Neural progenitor cell (in vitro differentiated cells): ENCODE measurements around the gene LRRC32. TPM values are rescaled to one million over a fixed set of nuclear protein-coding genes. Genes with fewer than 3 reads are reported as not detected.

Experiments used
- DNase-seq: peaks from one replicate; pipeline ENCODE4 v3.0.0-alpha.2; 2016; ENCODE audit warnings: low spot score
- H2AFZ ChIP-seq: fragments of 200-600 bp; sonication (generic); replicated peaks from 2 replicates; pipeline ENCODE4 v1.6.1; 2016; ENCODE audit warnings: antibody characterized with exemption
- H3F3A ChIP-seq: fragments of 200-600 bp; sonication (generic); 2 replicates; pipeline ENCODE4 v1.6.1; 2016; ENCODE audit warnings: antibody characterized with exemption, low read depth
- H3K27ac ChIP-seq: fragments of 200-600 bp; sonication (generic); 2 replicates; pipeline ENCODE4 v1.5.1; 2016; ENCODE audit warnings: mild to moderate bottlenecking
- H3K27me3 ChIP-seq: fragments of 200-600 bp; sonication (generic); 2 replicates; pipeline ENCODE4 v1.6.1; 2016; ENCODE audit warnings: mild to moderate bottlenecking, moderate library complexity
- H3K36me3 ChIP-seq: fragments of 200-600 bp; sonication (generic); 2 replicates; pipeline ENCODE4 v1.5.1; 2016
- H3K4me1 ChIP-seq: fragments of 200-600 bp; sonication (generic); 2 replicates; pipeline ENCODE4 v1.6.1; 2016; ENCODE audit warnings: mixed run types
- H3K4me2 ChIP-seq: fragments of 200-600 bp; sonication (generic); 2 replicates; pipeline ENCODE4 v1.6.1; 2016
- H3K4me3 ChIP-seq: fragments of 200-600 bp; sonication (generic); 2 replicates; pipeline ENCODE4 v1.5.1; 2016
- H3K79me2 ChIP-seq: fragments of 200-600 bp; sonication (generic); 2 replicates; pipeline ENCODE4 v1.6.1; 2016; ENCODE audit warnings: low read depth
- H3K9ac ChIP-seq: fragments of 200-600 bp; sonication (generic); 2 replicates; pipeline ENCODE4 v1.6.1; 2016
- H3K9me3 ChIP-seq: fragments of 200-600 bp; sonication (generic); 2 replicates; pipeline ENCODE4 v1.5.1; 2016; ENCODE audit warnings: low read depth
- H4K20me1 ChIP-seq: fragments of 200-600 bp; sonication (generic); 2 replicates; pipeline ENCODE4 v1.6.1; 2016; ENCODE audit warnings: low read depth
- H3K27ac Mint-ChIP-seq: 3 replicates; pipeline ENCODE4 v1.8.0; 2021; ENCODE audit warnings: mixed read lengths
- H3K27me3 Mint-ChIP-seq: 2 replicates; pipeline ENCODE4 v1.8.0; 2022; ENCODE audit warnings: low read depth, mild to moderate bottlenecking, inconsistent platforms, moderate library complexity, mixed read lengths; ENCODE audit not compliant: insufficient read depth
- H3K36me3 Mint-ChIP-seq: 3 replicates; pipeline ENCODE4 v1.8.0; 2021; ENCODE audit warnings: mixed read lengths
- H3K4me1 Mint-ChIP-seq: 3 replicates; pipeline ENCODE4 v1.8.0; 2021; ENCODE audit warnings: mixed read lengths
- H3K4me3 Mint-ChIP-seq: 3 replicates; pipeline ENCODE4 v1.8.0; 2021; ENCODE audit warnings: mild to moderate bottlenecking, moderate library complexity, mixed read lengths
- H3K9me3 Mint-ChIP-seq: 3 replicates; pipeline ENCODE4 v1.8.0; 2020; ENCODE audit warnings: mixed read lengths
- EZH2 ChIP-seq: fragments of 200-600 bp; sonication (generic); IDR thresholded peaks from 2 replicates; pipeline ENCODE4 v1.6.1; 2017; ENCODE audit warnings: antibody characterized with exemption, mild to moderate bottlenecking, moderate library complexity
- EZH2phosphoT487 ChIP-seq: fragments of 200-600 bp; sonication (generic); IDR thresholded peaks from 2 replicates; pipeline ENCODE4 v1.6.1; 2017; ENCODE audit warnings: antibody characterized with exemption
- total RNA-seq: library from RNA; depleted of rRNA; stranded (reverse); fragments of >200 nt; gene quantifications from 2 replicates; pipeline ENCODE4 v1.2.3, GENCODE V29; 2015; ENCODE audit warnings: low replicate concordance
- TF ChIP-seq, protein P1 (sequence below): fragments of 200-600 bp; sonication (generic); IDR thresholded peaks from 2 replicates; pipeline ENCODE4 v1.5.1; 2017; ENCODE audit warnings: antibody characterized with exemption, mild to moderate bottlenecking

Gene LRRC32
- total RNA-seq, 1 donor from 2014 or later, result 0.21 TPM

- no peaks in the 10 kb centered on the region for H3K9me3 ChIP-seq
- H3K4me2 ChIP-seq, result no peak overlapping the region
- no peaks in the 10 kb centered on the region for H3K79me2 ChIP-seq
- no peak overlapping the region for H3K27ac ChIP-seq
- no peaks in the 10 kb centered on the region for H3K4me1 ChIP-seq
- H3K27me3 Mint-ChIP-seq, result peaks cover 5% of the 10 kb centered on the region
- H3K4me3 Mint-ChIP-seq, result no peak overlapping the region
- peaks cover 8% of the 10 kb centered on the region for H3K4me1 Mint-ChIP-seq
- no peaks in the 10 kb centered on the region for H3K27me3 ChIP-seq
- no peak overlapping the region for H3K27ac Mint-ChIP-seq
- no peak overlapping the region for H3K4me3 ChIP-seq
- H4K20me1 ChIP-seq, result no peaks in the 10 kb centered on the region
- no peak overlapping the region for H2AFZ ChIP-seq
- no peak overlapping the region for H3K9ac ChIP-seq
- no peaks in the 10 kb centered on the region for H3K36me3 Mint-ChIP-seq
- no peak for TF ChIP-seq EZH2phosphoT487
- no peak for TF ChIP-seq EZH2
- TF ChIP-seq, protein P1, sequence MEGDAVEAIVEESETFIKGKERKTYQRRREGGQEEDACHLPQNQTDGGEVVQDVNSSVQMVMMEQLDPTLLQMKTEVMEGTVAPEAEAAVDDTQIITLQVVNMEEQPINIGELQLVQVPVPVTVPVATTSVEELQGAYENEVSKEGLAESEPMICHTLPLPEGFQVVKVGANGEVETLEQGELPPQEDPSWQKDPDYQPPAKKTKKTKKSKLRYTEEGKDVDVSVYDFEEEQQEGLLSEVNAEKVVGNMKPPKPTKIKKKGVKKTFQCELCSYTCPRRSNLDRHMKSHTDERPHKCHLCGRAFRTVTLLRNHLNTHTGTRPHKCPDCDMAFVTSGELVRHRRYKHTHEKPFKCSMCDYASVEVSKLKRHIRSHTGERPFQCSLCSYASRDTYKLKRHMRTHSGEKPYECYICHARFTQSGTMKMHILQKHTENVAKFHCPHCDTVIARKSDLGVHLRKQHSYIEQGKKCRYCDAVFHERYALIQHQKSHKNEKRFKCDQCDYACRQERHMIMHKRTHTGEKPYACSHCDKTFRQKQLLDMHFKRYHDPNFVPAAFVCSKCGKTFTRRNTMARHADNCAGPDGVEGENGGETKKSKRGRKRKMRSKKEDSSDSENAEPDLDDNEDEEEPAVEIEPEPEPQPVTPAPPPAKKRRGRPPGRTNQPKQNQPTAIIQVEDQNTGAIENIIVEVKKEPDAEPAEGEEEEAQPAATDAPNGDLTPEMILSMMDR, result no peak
- no peak for DNase-seq
- no peaks in the 10 kb centered on the region for H3F3A ChIP-seq
- no peaks in the 10 kb centered on the region for H3K36me3 ChIP-seq
- H3K9me3 Mint-ChIP-seq, result peaks cover 7% of the 10 kb centered on the region
These were observed 46.6 kb downstream of the LRRC32 start for GRCh38 chr11:76623884-76624419.

DNA sequence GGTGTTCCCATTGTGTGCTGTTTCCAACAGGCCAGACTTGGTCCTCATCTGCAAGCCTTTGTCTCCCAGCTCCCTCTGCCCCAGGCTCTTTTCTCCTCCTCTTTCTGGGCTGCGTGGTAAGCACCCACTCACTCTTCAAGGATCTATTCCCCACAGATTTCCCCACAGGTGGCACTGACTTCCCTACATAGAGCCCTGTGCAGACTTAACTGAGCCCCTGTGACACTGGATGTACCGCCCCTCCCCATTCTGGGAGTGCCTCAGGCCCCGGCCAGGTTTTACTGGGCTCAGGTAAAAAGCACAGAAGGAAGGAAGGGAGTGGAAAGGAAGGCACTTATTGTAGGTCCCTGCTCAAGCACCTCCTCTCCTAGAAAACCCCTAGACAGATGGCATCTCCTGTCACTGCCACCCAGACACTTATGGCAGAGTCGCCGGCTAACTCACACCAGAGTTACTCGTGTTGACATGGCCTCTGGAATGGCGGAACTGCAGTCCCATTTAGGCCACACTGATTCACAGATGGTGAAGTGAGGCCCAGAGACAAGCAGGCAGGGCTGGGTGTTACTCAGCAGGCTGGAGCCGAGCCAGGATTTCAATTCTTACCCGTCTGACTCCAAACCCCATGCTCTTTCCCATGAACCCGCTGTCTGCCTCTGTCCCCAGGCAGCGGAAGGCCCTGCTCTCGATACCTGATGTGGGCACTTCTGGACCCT, 47.2 kb downstream of the LRRC32 start:
- H3K4me1 ChIP-seq, result no peaks in the 10 kb centered on the region
- H3K9ac ChIP-seq, result no peak overlapping the region
- no peaks in the 10 kb centered on the region for H3F3A ChIP-seq
- H3K27ac ChIP-seq, result no peak overlapping the region
- no peak overlapping the region for H3K4me3 ChIP-seq
- peaks cover 6% of the 10 kb centered on the region for H3K27me3 Mint-ChIP-seq
- H3K4me1 Mint-ChIP-seq, result peaks cover 8% of the 10 kb centered on the region
- no peaks in the 10 kb centered on the region for H3K9me3 ChIP-seq
- H3K79me2 ChIP-seq, result no peaks in the 10 kb centered on the region
- H3K9me3 Mint-ChIP-seq, result peaks cover 13% of the 10 kb centered on the region
- TF ChIP-seq, protein P1, result no peak
- TF ChIP-seq EZH2, result no peak
- no peak for TF ChIP-seq EZH2phosphoT487
- peak overlapping the region; percentile 15 for H3K27ac Mint-ChIP-seq
- no peak for DNase-seq
- no peaks in the 10 kb centered on the region for H3K36me3 ChIP-seq
- H4K20me1 ChIP-seq, result no peaks in the 10 kb centered on the region
- H3K36me3 Mint-ChIP-seq, result no peaks in the 10 kb centered on the region
- peak overlapping the region; percentile 42 for H2AFZ ChIP-seq
- H3K4me2 ChIP-seq, result no peak overlapping the region
- no peaks in the 10 kb centered on the region for H3K27me3 ChIP-seq
- no peak overlapping the region for H3K4me3 Mint-ChIP-seq

DNA sequence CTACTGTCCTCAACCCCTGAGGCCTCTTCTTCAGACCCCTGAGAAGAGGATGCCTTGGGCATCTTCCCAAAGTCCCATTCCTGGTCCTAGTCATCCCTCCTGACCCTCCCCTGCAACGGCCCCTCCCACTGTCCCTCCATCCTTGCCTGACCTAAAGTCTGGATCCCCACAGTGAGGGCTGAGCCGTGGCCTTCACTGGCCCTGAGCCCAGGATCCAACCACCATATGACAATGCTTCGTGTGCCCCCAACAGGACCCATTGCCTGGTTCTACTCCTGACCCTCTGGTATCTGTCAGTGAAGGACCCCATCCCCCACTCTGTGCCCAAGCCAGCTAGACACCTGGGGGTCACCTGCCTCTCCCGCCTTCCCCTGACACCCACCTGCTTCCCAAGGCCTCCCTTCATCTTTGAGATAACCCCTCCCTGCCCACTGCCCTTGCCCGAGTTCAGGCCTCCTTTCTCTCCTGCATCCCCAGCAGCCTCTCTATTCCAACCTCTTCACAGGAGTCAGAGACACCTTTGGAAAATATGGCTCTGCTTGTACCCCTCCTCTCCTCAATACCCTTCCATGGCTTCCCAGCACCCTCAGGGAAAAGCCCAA, 48.0 kb downstream of the LRRC32 start:
- Mint-ChIP-seq H3K27ac (peak overlapping the region; percentile 24), H3K36me3 (no peaks in the 10 kb centered on the region), H3K27me3 (peaks cover 7% of the 10 kb centered on the region), H3K9me3 (peaks cover 14% of the 10 kb centered on the region), H3K4me1 (peaks cover 8% of the 10 kb centered on the region), H3K4me3 (no peak overlapping the region)
- H3K4me2 ChIP-seq, result no peak overlapping the region
- DNase-seq, result no peak
- H3F3A ChIP-seq, result no peaks in the 10 kb centered on the region
- no peak overlapping the region for H3K4me3 ChIP-seq
- no peaks in the 10 kb centered on the region for H3K79me2 ChIP-seq
- no peak overlapping the region for H3K27ac ChIP-seq
- H3K4me1 ChIP-seq, result no peaks in the 10 kb centered on the region
- no peak overlapping the region for H2AFZ ChIP-seq
- no peak overlapping the region for H3K9ac ChIP-seq
- H3K27me3 ChIP-seq, result no peaks in the 10 kb centered on the region
- no peaks in the 10 kb centered on the region for H4K20me1 ChIP-seq
- no peak for TF ChIP-seq EZH2
- no peak for TF ChIP-seq EZH2phosphoT487
- TF ChIP-seq, protein P1, result no peak
- no peaks in the 10 kb centered on the region for H3K9me3 ChIP-seq
- H3K36me3 ChIP-seq, result no peaks in the 10 kb centered on the region
